Neural cell (in vitro differentiated cells): ENCODE results near the gene SNX13.

Experiments used
- CTCF ChIP-seq: fragments of 450-650 bp; IDR thresholded peaks from 2 replicates; pipeline ENCODE4 v1.5.1; 2014; ENCODE audit warnings: antibody characterized with exemption, mild to moderate bottlenecking, moderate library complexity; ENCODE audit not compliant: poor library complexity, severe bottlenecking
- EZH2 ChIP-seq: fragments of 200-600, 300-800 bp; shearing (Covaris generic), sonication (generic); IDR thresholded peaks from 2 replicates; pipeline ENCODE4 v1.6.1; 2014; ENCODE audit warnings: antibody characterized with exemption, low read length, borderline replicate concordance, mild to moderate bottlenecking; ENCODE audit not compliant: insufficient read depth, poor library complexity, severe bottlenecking
- MXI1 ChIP-seq: fragments of 450-650 bp; conservative IDR thresholded peaks from 2 replicates; pipeline ENCODE4 v1.6.1; 2014; ENCODE audit warnings: antibody characterized with exemption, mild to moderate bottlenecking; ENCODE audit not compliant: poor library complexity, severe bottlenecking
- POLR2AphosphoS5 ChIP-seq: IDR thresholded peaks from 2 replicates; pipeline ENCODE4 v1.6.1; 2012
- RAD21 ChIP-seq: fragments of 450-650 bp; conservative IDR thresholded peaks from 2 replicates; pipeline ENCODE4 v1.6.1; 2014; ENCODE audit warnings: antibody characterized with exemption, mild to moderate bottlenecking, moderate library complexity
- SMC3 ChIP-seq: fragments of 450-650 bp; conservative IDR thresholded peaks from 2 replicates; pipeline ENCODE4 v1.6.1; 2014; ENCODE audit warnings: antibody characterized with exemption, mild to moderate bottlenecking, moderate library complexity; ENCODE audit not compliant: poor library complexity

- no peak for TF ChIP-seq CTCF
- TF ChIP-seq EZH2 = no peak
- TF ChIP-seq POLR2AphosphoS5 = no peak
- no peak for TF ChIP-seq SMC3
- no peak for TF ChIP-seq MXI1
- TF ChIP-seq RAD21 = no peak
Observed at GRCh38 chr7:17786314-17786852, 153.9 kb downstream of the SNX13 start.
